Endodermal cell (in vitro differentiated cells): ENCODE data around the gene CORO1C. TPM values are rescaled to one million over a fixed set of nuclear protein-coding genes. Genes with fewer than 3 reads are reported as not detected.

ENCODE experiments used
- DNase-seq: peaks from one replicate; pipeline ENCODE4 v3.0.0-alpha.2; 2017
- H3K27ac ChIP-seq: 2 replicates; pipeline ENCODE4 v1.5.1; 2013; ENCODE audit warnings: mild to moderate bottlenecking, low read depth, low read length, moderate library complexity
- H3K27me3 ChIP-seq: 2 replicates; pipeline ENCODE4 v1.6.1; 2013; ENCODE audit warnings: mild to moderate bottlenecking, low read length, moderate library complexity; ENCODE audit not compliant: insufficient read depth, control insufficient read depth, poor library complexity, severe bottlenecking
- H3K36me3 ChIP-seq: 2 replicates; pipeline ENCODE4 v1.7.0; 2013; ENCODE audit warnings: mild to moderate bottlenecking, low read length, moderate library complexity; ENCODE audit not compliant: control insufficient read depth, insufficient read depth
- H3K4me1 ChIP-seq: one replicate; pipeline ENCODE4 v1.7.0; 2013; ENCODE audit warnings: low read length; ENCODE audit not compliant: control insufficient read depth, insufficient read depth
- H3K4me3 ChIP-seq: 2 replicates; pipeline ENCODE4 v1.5.1; 2013; ENCODE audit warnings: mild to moderate bottlenecking, low read length, moderate library complexity
- H3K9ac ChIP-seq: 2 replicates; pipeline ENCODE4 v1.6.1; 2013; ENCODE audit warnings: mild to moderate bottlenecking, low read length, moderate library complexity; ENCODE audit not compliant: poor library complexity, severe bottlenecking; ENCODE audit errors: extremely low read depth
- H3K9me3 ChIP-seq: 2 replicates; pipeline ENCODE4 v1.6.1; 2013; ENCODE audit warnings: mild to moderate bottlenecking, low read length, moderate library complexity; ENCODE audit not compliant: control insufficient read depth
- H3K27ac Mint-ChIP-seq: 2 replicates; pipeline ENCODE4 v1.8.0; 2020; ENCODE audit warnings: mixed read lengths
- H3K27me3 Mint-ChIP-seq: 2 replicates; pipeline ENCODE4 v1.8.0; 2021; ENCODE audit warnings: mild to moderate bottlenecking, mixed read lengths; ENCODE audit not compliant: insufficient read depth
- H3K36me3 Mint-ChIP-seq: 2 replicates; pipeline ENCODE4 v1.8.0; 2020; ENCODE audit warnings: low read depth, mixed read lengths
- H3K4me1 Mint-ChIP-seq: 2 replicates; pipeline ENCODE4 v1.8.0; 2020; ENCODE audit warnings: mixed read lengths
- H3K4me3 Mint-ChIP-seq: 2 replicates; pipeline ENCODE4 v1.8.0; 2020; ENCODE audit warnings: mild to moderate bottlenecking, moderate library complexity, mixed read lengths
- H3K9me3 Mint-ChIP-seq: 2 replicates; pipeline ENCODE4 v1.8.0; 2020; ENCODE audit warnings: mild to moderate bottlenecking, mixed read lengths
- CTCF ChIP-seq: fragments of 200-600 bp; sonication (generic); conservative IDR thresholded peaks from 2 replicates; pipeline ENCODE4 v1.5.0; 2021; ENCODE audit warnings: antibody characterized with exemption, mild to moderate bottlenecking
- WGBS, 2 experiments: methylation state at CpG; one replicate each; pipeline versions ENCODE4 v1.1.5 to v1.1.7; 2013; ENCODE audit warnings: missing lambda C conversion rate in 2 of 2, mixed read lengths in 1 of 2; ENCODE audit not compliant: insufficient coverage in 1 of 2, insufficient read length in 1 of 2; 5-methylcytosine and 5-hydroxymethylcytosine counted together
- total RNA-seq, 2 donors: library from RNA; stranded (reverse); fragmentation: NEBNext Ultra II Directional in 1 of 2; extraction: Animal tissue kit (Norgen Biotek cat#: 25700) in 1 of 2; gene quantifications; 2 replicates in 1 of 2; 3 replicates in 1 of 2; pipeline ENCODE4 v1.2.1, GENCODE V29; 2021

CORO1C gene
- total RNA-seq, 2 donors from 2014 or later, result 122 to 125 TPM

GRCh38 chr12:108694812-108695278 lies 36.5 kb downstream of the CORO1C start:
- no peak for DNase-seq
- Mint-ChIP-seq H3K27me3 (no peaks in the 10 kb centered on the region), H3K27ac (peak overlapping the region; percentile 26), H3K4me1 (peaks cover 34% of the 10 kb centered on the region), H3K9me3 (peaks cover 2% of the 10 kb centered on the region), H3K4me3 (no peak overlapping the region), H3K36me3 (peaks cover 30% of the 10 kb centered on the region)
- 88 to 90% methylated on average over 1 of the region's 2 CpGs for WGBS, 2 experiments
- peaks cover 73% of the 10 kb centered on the region for H3K36me3 ChIP-seq
- H3K4me1 ChIP-seq, result peaks cover 27% of the 10 kb centered on the region
- peaks cover 9% of the 10 kb centered on the region for H3K9me3 ChIP-seq
- H3K27ac ChIP-seq, result no peak overlapping the region
- peak overlapping the region; percentile 32 for H3K4me3 ChIP-seq
- H3K9ac ChIP-seq, result no peak overlapping the region
- H3K27me3 ChIP-seq, result no peaks in the 10 kb centered on the region
- no peak for TF ChIP-seq CTCF

- 90 to 91% methylated on average over 5 to 6 of the region's 6 CpGs for WGBS, 2 experiments
- Mint-ChIP-seq H3K9me3 (peaks cover 2% of the 10 kb centered on the region), H3K27ac (peak overlapping the region; percentile 23), H3K27me3 (no peaks in the 10 kb centered on the region), H3K4me3 (no peak overlapping the region), H3K36me3 (peaks cover 21% of the 10 kb centered on the region), H3K4me1 (peaks cover 37% of the 10 kb centered on the region)
- peaks cover 32% of the 10 kb centered on the region for H3K4me1 ChIP-seq
- peaks cover 62% of the 10 kb centered on the region for H3K36me3 ChIP-seq
- no peak for TF ChIP-seq CTCF
- H3K27ac ChIP-seq, result peak overlapping the region; percentile 100
- H3K9me3 ChIP-seq, result peaks cover 9% of the 10 kb centered on the region
- H3K9ac ChIP-seq, result no peak overlapping the region
- peak; percentile 75 for DNase-seq
- H3K4me3 ChIP-seq, result no peak overlapping the region
- H3K27me3 ChIP-seq, result no peaks in the 10 kb centered on the region
Observed at GRCh38 chr12:108693751-108694150, 37.6 kb downstream of the CORO1C start.

- TF ChIP-seq CTCF, result no peak
- no peak overlapping the region for H3K4me3 Mint-ChIP-seq
- H3K36me3 Mint-ChIP-seq, result peaks cover 20% of the 10 kb centered on the region
- peak overlapping the region; percentile 23 for H3K27ac Mint-ChIP-seq
- Histone ChIP-seq H3K36me3 (peaks cover 62% of the 10 kb centered on the region), H3K27ac (peak overlapping the region; percentile 100), H3K9ac (no peak overlapping the region), H3K4me3 (no peak overlapping the region), H3K27me3 (no peaks in the 10 kb centered on the region), H3K9me3 (peaks cover 9% of the 10 kb centered on the region), H3K4me1 (peaks cover 32% of the 10 kb centered on the region)
- peaks cover 2% of the 10 kb centered on the region for H3K9me3 Mint-ChIP-seq
- 89 to 93% methylated on average over 3 to 6 of the region's 6 CpGs for WGBS, 2 experiments
- H3K27me3 Mint-ChIP-seq, result no peaks in the 10 kb centered on the region
- peaks cover 37% of the 10 kb centered on the region for H3K4me1 Mint-ChIP-seq
- no peak for DNase-seq
Observed at GRCh38 chr12:108693186-108693730, 38.1 kb downstream of the CORO1C start.
